Upper lobe of left lung (tissue), 6 donors: ENCODE measurements around the gene EVA1A. TPM values are rescaled to one million over a fixed set of nuclear protein-coding genes. Genes with fewer than 3 reads are reported as not detected.

Source experiments
- ATAC-seq, 2 donors: fragments of 200-7000 bp; cut with Tn5 transposase; one replicate each; pipeline ENCODE4 v1.9.1; 2022; ENCODE audit warnings: mild to moderate bottlenecking in 2 of 2, moderate library complexity in 2 of 2; ENCODE audit not compliant: low FRiP score in 2 of 2
- DNase-seq, 2 donors: peaks; one replicate each; pipeline ENCODE4 v3.0.0-alpha.2; 2019 to 2020
- H3K27ac ChIP-seq, 4 donors: fragments of 200-600 bp; sonication (generic); one replicate each; pipeline ENCODE4 v1.5.1; 2016 to 2019
- H3K27me3 ChIP-seq, 4 donors: fragments of 200-600 bp; sonication (generic); one replicate each; pipeline ENCODE4 v1.5.1; 2017 to 2019
- H3K36me3 ChIP-seq, 4 donors: fragments of 200-600 bp; sonication (generic); one replicate each; pipeline ENCODE4 v1.5.1; 2016 to 2019
- H3K4me1 ChIP-seq, 4 donors: fragments of 200-600 bp; sonication (generic); one replicate each; pipeline ENCODE4 v1.5.1; 2018 to 2019
- H3K4me3 ChIP-seq, 4 donors: fragments of 200-600 bp; sonication (generic); one replicate each; pipeline ENCODE4 v1.5.1; 2017 to 2019; ENCODE audit warnings: mild to moderate bottlenecking in 2 of 4, moderate library complexity in 1 of 4
- H3K9me3 ChIP-seq, 4 donors: fragments of 200-600 bp; sonication (generic); one replicate each; pipeline ENCODE4 v1.5.1; 2018 to 2019
- EP300 ChIP-seq, 4 donors: sonication (generic); formaldehyde crosslinking; IDR thresholded peaks; one replicate each; pipeline ENCODE4 v1.5.1; 2017; ENCODE audit warnings: antibody characterized with exemption in 4 of 4, control low read depth in 2 of 4
- POLR2A ChIP-seq, 4 donors: fragments of 450-650 bp; IDR thresholded peaks; one replicate each; pipeline ENCODE4 v1.5.1; 2016 to 2017; ENCODE audit warnings: antibody characterized with exemption in 4 of 4, mild to moderate bottlenecking in 2 of 4
- POLR2AphosphoS5 ChIP-seq, 2 donors: sonication (generic); formaldehyde crosslinking; IDR thresholded peaks; one replicate each; pipeline ENCODE4 v1.5.1; 2017; ENCODE audit warnings: antibody characterized with exemption in 2 of 2
- WGBS, 2 donors: methylation state at CpG; one replicate each; pipeline ENCODE4 v1.1.5; 2017 to 2018; 5-methylcytosine and 5-hydroxymethylcytosine counted together
- total RNA-seq, 6 donors: library from RNA; depleted of rRNA in 4 of 6; stranded (reverse); fragments of >200 nt in 4 of 6; gene quantifications; one replicate each; pipeline versions ENCODE4 v1.1.0 to v1.2.1, GENCODE V29; 2016 to 2021
- TF ChIP-seq, protein P1 (sequence below), 6 experiments: fragments of 450-650 bp in 4 of 6; fragments of 200-600 bp in 2 of 6; sonication (generic) in 2 of 6; IDR thresholded peaks; one replicate each; pipeline ENCODE4 v1.5.1; 2016 to 2019; ENCODE audit warnings: antibody characterized with exemption in 6 of 6
- donor health status: DM: no; HTN: no; CAD: no; lungs with moderate emphysema.
- donor health status: DM: no; HTN: yes; CAD: no; lungs with severe emphysema.

EVA1A gene
- total RNA-seq, 6 donors from 2014 or later = 30.4 to 96.9 (median 55.0) TPM

DNA sequence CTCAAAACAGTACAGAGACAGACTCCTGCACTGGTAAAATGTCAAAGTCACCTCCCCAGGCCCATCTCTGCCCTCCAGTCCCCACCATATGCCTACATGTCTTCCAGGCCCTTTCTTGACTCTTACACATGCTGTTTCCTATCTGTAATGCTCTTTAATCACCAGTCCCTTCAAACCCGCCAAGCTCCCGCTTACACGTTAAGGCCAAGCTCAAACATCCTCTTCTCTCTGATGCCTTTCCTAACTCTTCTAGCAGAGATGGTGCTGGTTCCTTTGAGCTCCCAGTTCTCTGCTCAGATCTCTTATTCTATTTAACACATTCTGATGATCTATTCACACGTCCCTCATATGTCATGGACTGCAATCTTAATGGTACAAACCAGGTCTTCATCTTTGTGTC is 5.0 kb downstream of the EVA1A start:
- no peaks in the 10 kb centered on the region for H3K9me3 ChIP-seq
- H3K27ac ChIP-seq = no peak overlapping the region
- peaks cover 0 to under 1% (median 0%) of the 10 kb centered on the region in 4 donors for H3K27me3 ChIP-seq
- no peak for ATAC-seq
- no peak overlapping the region for H3K4me3 ChIP-seq
- TF ChIP-seq, protein P1, sequence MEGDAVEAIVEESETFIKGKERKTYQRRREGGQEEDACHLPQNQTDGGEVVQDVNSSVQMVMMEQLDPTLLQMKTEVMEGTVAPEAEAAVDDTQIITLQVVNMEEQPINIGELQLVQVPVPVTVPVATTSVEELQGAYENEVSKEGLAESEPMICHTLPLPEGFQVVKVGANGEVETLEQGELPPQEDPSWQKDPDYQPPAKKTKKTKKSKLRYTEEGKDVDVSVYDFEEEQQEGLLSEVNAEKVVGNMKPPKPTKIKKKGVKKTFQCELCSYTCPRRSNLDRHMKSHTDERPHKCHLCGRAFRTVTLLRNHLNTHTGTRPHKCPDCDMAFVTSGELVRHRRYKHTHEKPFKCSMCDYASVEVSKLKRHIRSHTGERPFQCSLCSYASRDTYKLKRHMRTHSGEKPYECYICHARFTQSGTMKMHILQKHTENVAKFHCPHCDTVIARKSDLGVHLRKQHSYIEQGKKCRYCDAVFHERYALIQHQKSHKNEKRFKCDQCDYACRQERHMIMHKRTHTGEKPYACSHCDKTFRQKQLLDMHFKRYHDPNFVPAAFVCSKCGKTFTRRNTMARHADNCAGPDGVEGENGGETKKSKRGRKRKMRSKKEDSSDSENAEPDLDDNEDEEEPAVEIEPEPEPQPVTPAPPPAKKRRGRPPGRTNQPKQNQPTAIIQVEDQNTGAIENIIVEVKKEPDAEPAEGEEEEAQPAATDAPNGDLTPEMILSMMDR (IDR thresholded peaks at IDR 0.05) = no peak
- TF ChIP-seq POLR2A (IDR thresholded peaks at IDR 0.05) = no peak
- TF ChIP-seq EP300 (IDR thresholded peaks at IDR 0.05) = no peak
- TF ChIP-seq POLR2AphosphoS5 (IDR thresholded peaks at IDR 0.05) = no peak
- 83 to 91% methylated on average over 4 of the region's 4 CpGs for WGBS, 2 donors
- peaks cover 0 to 28% (median 10%) of the 10 kb centered on the region in 4 donors for H3K4me1 ChIP-seq
- no peaks in the 10 kb centered on the region for H3K36me3 ChIP-seq
- DNase-seq = no peak

DNA sequence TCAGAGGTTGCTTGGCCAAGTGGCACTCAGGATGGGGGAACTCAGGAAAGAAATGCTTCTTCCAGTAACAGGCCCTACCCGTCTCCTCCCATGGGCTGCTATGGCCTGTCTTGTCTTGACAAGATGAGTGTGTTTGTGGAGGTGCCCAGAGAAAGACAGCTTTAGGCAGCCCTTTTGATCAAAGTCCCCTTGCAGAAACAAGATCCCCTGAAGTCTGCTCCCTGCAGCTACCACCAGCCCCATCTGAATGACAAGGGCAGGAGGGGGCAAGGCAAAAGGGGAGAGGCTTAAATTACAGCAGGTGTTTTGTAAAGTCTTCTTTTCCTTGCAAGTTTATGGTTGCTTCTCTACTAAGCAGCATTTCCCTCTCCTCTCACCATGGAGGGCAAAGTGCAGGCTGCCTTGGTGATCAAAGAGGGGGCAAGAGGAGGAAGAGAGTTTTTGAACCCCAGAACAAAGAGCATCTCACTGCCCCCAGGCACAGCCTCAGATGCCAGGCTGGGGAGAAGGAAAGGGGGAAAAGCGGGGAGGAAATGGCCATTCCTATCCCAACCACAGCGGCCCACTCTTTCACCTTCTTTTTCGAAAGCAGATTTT is 6.7 kb downstream of the EVA1A start:
- Histone ChIP-seq H3K27ac (no peak overlapping the region), H3K4me3 (no peak overlapping the region), H3K36me3 (no peaks in the 10 kb centered on the region), H3K4me1 (peaks cover 0 to 11% (median 3%) of the 10 kb centered on the region in 4 donors), H3K27me3 (no peaks in the 10 kb centered on the region), H3K9me3 (no peaks in the 10 kb centered on the region)
- no peak for DNase-seq
- TF ChIP-seq, protein P1 (IDR thresholded peaks at IDR 0.05) = no peak
- TF ChIP-seq EP300 (IDR thresholded peaks at IDR 0.05) (no peak), POLR2A (IDR thresholded peaks at IDR 0.05) (no peak), POLR2AphosphoS5 (IDR thresholded peaks at IDR 0.05) (no peak)
- 82 to 97% methylated on average over 4 of the region's 4 CpGs for WGBS, 2 donors
- no peak for ATAC-seq

DNA sequence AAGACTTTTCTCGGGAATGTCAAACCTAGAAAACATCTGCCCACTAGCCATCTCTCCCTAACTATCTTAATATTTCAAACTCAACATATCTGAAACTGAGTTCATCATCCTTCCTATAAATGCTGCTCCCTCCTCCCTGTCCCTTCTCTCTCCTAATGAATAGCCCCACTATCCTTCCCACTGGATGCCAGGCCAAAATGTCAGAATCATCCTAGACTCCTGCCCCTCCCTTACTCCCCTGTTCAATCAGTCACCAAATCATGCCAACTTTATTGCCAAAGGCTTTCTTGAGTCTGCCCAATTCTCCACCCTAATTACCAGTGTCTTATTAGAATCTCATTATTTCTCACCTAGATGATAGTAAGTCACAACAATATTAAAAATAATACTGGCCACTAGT is 8.5 kb downstream of the EVA1A start:
- Histone ChIP-seq H3K4me3 (no peak overlapping the region), H3K4me1 (peaks cover 0 to 4% (median 0%) of the 10 kb centered on the region in 4 donors), H3K27ac (no peak overlapping the region), H3K9me3 (no peaks in the 10 kb centered on the region), H3K27me3 (no peaks in the 10 kb centered on the region), H3K36me3 (no peaks in the 10 kb centered on the region)
- DNase-seq (no peak), ATAC-seq (no peak)
- 72 to 86% methylated on average over 1 of the region's 1 CpG for WGBS, 2 donors
- TF ChIP-seq POLR2A (IDR thresholded peaks at IDR 0.05) = no peak

DNA sequence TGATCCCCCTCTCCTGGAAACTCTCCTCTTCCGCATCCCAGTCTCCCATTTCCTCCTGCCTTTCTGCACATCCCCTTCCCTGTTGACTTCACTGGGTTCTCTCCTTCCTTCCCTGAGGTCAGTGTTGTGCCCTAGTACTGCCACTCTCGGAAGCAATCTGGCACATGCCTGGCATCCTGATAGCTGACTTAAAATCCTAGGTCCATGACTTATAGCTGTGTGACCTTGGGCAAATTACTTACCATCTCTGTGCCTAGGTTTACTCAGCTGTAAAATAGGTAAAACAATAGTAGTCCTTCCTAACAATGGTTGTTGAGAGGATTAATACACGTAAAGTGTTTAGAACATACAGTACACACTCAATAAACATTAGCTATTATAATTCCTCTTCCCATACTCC is 9.3 kb downstream of the EVA1A start:
- no peaks in the 10 kb centered on the region for H3K27me3 ChIP-seq
- no peak overlapping the region for H3K27ac ChIP-seq
- WGBS, 2 donors = 89 to 92% methylated on average over 3 of the region's 3 CpGs
- ATAC-seq = no peak
- DNase-seq = no peak
- no peak overlapping the region for H3K4me3 ChIP-seq
- H3K9me3 ChIP-seq = no peaks in the 10 kb centered on the region
- peaks cover 0 to 4% (median 0%) of the 10 kb centered on the region in 4 donors for H3K4me1 ChIP-seq
- TF ChIP-seq EP300 (IDR thresholded peaks at IDR 0.05) = no peak
- no peak for TF ChIP-seq POLR2A (IDR thresholded peaks at IDR 0.05)
- no peak for TF ChIP-seq POLR2AphosphoS5 (IDR thresholded peaks at IDR 0.05)
- TF ChIP-seq, protein P1 (IDR thresholded peaks at IDR 0.05) = no peak
- no peaks in the 10 kb centered on the region for H3K36me3 ChIP-seq

DNA sequence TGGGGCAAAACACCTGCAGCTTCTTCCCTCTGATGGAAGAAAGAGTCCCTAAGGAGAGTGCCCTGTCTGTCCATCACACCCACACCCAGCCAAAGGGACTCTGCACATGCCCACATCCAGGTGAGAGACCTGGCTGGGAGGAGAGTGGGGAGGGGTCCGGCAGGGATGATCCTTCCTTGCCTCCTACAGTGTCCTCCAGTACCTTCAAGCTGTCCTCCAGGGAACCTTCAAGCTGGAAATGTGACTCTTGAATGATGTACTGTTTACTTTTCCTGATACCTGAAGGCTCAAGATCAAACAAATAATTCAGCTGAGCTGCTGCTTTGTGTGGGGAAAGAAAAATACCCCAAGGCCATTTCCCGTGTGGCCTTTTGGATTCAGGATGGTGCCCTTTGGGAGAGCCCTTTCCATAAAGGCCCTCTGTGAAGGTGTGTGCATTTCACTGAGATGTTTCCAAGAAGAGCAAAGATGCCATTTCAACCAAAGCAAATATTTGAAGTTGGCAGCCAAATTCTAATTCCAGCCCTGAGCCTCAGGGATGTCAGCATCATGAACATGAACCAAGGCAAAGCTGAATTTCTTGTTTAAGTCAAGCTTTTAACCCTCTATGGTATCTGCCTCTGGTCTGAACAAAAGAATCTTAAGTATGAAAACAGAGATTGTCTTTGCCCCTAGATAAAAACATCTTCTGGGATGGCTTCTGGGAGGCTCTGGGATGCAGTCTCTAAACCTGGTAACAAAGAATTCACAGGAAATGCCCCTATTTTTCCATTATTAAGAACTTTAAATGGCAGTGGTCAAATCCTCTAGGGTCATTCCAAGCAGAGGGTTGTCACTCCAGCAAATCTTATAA is 11.1 kb downstream of the EVA1A start:
- WGBS, 2 donors = 61 to 85% methylated on average over 2 of the region's 2 CpGs
- H3K27ac ChIP-seq = no peak overlapping the region
- H3K4me1 ChIP-seq = peaks cover 0 to 4% (median 0%) of the 10 kb centered on the region in 4 donors
- TF ChIP-seq, protein P1 (IDR thresholded peaks at IDR 0.05) = no peak
- TF ChIP-seq POLR2AphosphoS5 (IDR thresholded peaks at IDR 0.05) = no peak
- no peak for TF ChIP-seq EP300 (IDR thresholded peaks at IDR 0.05)
- no peak for TF ChIP-seq POLR2A (IDR thresholded peaks at IDR 0.05)
- H3K4me3 ChIP-seq = no peak overlapping the region
- no peak for DNase-seq
- no peaks in the 10 kb centered on the region for H3K36me3 ChIP-seq
- no peaks in the 10 kb centered on the region for H3K27me3 ChIP-seq
- no peaks in the 10 kb centered on the region for H3K9me3 ChIP-seq
- no peak for ATAC-seq
